GM10248 (cell line): ENCODE data around the gene WNT9A.

Experiments
- CTCF ChIA-PET: fragments of 300-600 bp; sonication (Branson Sonifier 250); formaldehyde crosslinking; extraction: SDS; loops from one replicate; lab custom pipeline; 2021; ENCODE audit warnings: antibody characterized with exemption; lab: Yijun Ruan, JAX
- POLR2A ChIA-PET: fragments of 350-650 bp; sonication (Branson Sonifier 250); formaldehyde crosslinking; extraction: SDS; loops from one replicate; lab custom pipeline; 2020; ENCODE audit warnings: antibody characterized with exemption; lab: Yijun Ruan, JAX
- DNase-seq: peaks from one replicate; pipeline ENCODE4 v3.0.0; 2012; ENCODE audit errors: extremely low spot score
- TF ChIP-seq, protein P1 (sequence below): IDR thresholded peaks from 2 replicates; pipeline ENCODE4 v1.5.1; 2012; ENCODE audit warnings: mild to moderate bottlenecking, low read depth; ENCODE audit errors: extremely low read depth, missing control alignments, control extremely low read depth

Gene WNT9A

DNA sequence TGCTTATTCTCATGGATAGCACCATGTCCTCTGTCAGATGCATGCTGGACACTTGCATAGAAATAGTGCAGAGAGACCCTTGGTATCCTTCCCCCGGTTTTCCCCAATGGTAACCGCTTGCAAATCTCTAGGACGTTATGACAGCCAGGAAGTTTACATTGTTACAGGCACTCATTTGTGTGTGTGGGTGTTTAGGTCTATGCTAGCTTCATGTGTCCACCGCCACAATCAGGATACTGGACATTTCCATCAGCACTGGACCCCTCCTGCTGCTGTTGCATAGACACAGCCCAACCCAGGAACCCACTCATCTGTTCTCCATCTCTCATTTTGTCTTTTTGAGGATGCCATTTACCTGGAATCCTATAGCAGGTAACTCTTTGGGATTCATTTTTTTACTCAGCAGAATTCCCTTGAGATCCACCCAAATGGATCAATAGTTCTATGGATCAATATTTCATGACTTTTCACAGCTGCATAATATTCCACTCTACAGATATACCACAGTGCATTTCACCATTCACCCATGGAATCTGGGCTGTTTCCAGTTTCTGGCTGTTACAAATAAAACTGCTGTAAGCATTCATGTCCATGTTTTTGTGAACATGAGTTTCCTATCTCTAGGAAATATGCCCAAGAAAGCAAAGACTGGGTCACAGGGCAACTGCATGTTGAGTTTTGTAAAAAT lies 6.6 kb upstream of the WNT9A start:
- ChIA-PET CTCF (interaction anchor here (1.0 to 1.4 kb wide), 4 partner anchors 9 to 505 kb away, joined by 3 to 4 read pairs (median 3); no protein-coding TSS in a partner anchor), POLR2A (interaction anchor here (0.5 kb wide), 1 partner anchor 623 kb away, joined by 3 read pairs; no protein-coding TSS in a partner anchor)
- TF ChIP-seq, protein P1, sequence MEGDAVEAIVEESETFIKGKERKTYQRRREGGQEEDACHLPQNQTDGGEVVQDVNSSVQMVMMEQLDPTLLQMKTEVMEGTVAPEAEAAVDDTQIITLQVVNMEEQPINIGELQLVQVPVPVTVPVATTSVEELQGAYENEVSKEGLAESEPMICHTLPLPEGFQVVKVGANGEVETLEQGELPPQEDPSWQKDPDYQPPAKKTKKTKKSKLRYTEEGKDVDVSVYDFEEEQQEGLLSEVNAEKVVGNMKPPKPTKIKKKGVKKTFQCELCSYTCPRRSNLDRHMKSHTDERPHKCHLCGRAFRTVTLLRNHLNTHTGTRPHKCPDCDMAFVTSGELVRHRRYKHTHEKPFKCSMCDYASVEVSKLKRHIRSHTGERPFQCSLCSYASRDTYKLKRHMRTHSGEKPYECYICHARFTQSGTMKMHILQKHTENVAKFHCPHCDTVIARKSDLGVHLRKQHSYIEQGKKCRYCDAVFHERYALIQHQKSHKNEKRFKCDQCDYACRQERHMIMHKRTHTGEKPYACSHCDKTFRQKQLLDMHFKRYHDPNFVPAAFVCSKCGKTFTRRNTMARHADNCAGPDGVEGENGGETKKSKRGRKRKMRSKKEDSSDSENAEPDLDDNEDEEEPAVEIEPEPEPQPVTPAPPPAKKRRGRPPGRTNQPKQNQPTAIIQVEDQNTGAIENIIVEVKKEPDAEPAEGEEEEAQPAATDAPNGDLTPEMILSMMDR = no peak
- DNase-seq = no peak

DNA sequence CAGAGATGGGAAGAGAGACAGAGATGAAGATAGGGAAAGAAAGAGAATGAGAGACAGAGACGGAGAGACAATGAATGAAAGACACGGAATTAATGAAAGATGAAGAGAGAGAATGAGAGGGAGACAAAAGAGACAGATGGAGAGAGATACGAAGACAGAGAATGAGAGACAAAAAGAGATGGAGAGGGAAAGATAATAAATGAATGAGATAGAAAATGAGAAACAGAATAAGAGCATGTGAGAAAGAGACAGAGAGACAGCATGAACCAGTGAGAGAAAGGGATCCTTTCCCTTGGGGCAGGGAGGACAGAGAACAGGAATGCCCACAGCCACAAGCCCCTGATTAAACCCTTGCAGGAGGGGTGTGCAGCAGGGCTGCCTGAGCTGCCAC lies 5.3 kb upstream of the WNT9A start:
- no peak for DNase-seq
- TF ChIP-seq, protein P1 = no peak
- POLR2A ChIA-PET = no interaction called here
- CTCF ChIA-PET = interaction anchor here (0.9 to 1.4 kb wide), 4 partner anchors 18 to 504 kb away, joined by 3 to 4 read pairs (median 4); no protein-coding TSS in a partner anchor

DNA sequence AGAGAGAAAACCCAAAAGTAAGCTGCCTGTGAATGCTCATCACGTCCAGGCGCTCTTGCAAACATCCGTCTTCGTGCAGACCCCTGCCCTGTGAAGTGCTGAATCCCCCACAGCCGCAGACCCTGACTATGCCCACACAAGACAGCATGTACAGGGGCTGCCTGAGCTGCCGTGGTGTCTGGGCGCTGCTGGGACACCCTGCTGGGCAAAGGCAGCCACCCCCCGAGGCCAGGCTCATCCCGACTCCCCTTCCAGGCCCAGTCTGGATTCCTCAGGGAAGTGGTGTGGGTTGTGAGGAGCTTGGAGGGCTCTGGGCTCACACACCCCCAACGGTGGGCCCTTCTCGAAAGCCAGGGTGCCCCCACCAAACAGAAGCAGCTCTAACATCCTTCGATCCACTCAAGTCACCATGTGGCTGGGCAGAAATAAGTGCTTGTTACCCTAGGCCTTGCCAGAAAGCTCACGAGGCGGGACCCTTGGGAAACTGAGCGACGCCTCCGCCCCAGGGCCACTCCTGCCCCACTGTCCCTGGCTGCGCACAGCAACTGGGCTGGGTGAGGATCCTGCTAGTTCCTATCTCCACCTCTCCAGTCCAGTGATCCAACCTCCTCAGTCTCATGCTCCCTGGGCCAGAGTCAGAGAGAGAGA lies 4.8 kb upstream of the WNT9A start:
- no peak for DNase-seq
- ChIA-PET POLR2A (no interaction called here), CTCF (interaction anchor here (0.9 to 1.6 kb wide), 4 partner anchors 10 to 472 kb away, joined by 3 to 5 read pairs (median 4); no protein-coding TSS in a partner anchor)
- TF ChIP-seq, protein P1 = no peak

- POLR2A ChIA-PET = no interaction called here
- CTCF ChIA-PET = interaction anchor here (0.9 to 1.6 kb wide), 4 partner anchors 9 to 471 kb away, joined by 3 to 5 read pairs (median 4); no protein-coding TSS in a partner anchor
- TF ChIP-seq, protein P1 = no peak
- DNase-seq = no peak
These were observed 4.1 kb upstream of the WNT9A start for GRCh38 chr1:227951624-227952373.

DNA sequence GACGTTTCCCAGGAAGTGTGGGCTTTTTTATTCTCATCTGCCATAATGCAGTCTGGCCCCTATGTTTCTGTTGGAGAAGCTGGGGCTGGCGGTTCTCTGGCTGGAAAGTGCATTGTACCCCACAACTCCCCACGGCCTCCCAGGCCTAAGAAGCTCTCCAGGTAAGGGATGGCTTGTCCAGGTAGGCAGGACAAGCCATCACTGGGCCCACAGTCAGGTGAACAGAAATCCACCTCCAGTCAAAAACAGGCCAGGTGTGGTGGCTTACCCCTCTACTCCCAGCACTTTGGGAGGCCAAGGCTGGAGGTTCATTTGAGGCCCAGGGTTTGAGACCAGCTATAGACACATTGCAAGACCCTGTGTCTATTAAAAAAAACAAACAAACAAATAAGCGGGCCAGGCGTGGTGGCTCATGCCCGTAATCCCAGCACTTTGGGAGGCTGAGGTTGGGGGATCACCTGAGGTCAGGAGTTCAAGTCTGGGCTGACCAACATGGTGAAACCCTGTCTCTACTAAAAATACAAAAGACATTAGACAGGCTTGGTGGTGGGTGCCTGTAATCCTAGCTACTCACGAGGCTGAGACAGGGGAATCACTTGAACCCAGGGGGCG lies 3.1 kb upstream of the WNT9A start:
- TF ChIP-seq, protein P1 = no peak
- no peak for DNase-seq
- ChIA-PET POLR2A (no interaction called here), CTCF (interaction anchor here (1.1 to 1.6 kb wide), 4 partner anchors 8 to 189 kb away, joined by 3 to 5 read pairs (median 4); no protein-coding TSS in a partner anchor)
